Liver (tissue), 9 donors: ENCODE data around the gene LRRC38. TPM values are rescaled to one million over a fixed set of nuclear protein-coding genes. Genes with fewer than 3 reads are reported as not detected.

Experiments
- DNase-seq: peaks from one replicate; pipeline ENCODE4 v3.0.0-alpha.2; 2017; ENCODE audit warnings: low spot score
- H3K27ac ChIP-seq, 2 donors: one replicate each; pipeline ENCODE4 v1.7.0; 2013; ENCODE audit warnings: inconsistent platforms in 2 of 2, low read length in 2 of 2, control low read depth in 1 of 2, low read depth in 1 of 2, mild to moderate bottlenecking in 1 of 2
- H3K27me3 ChIP-seq, 4 donors: one replicate each; pipeline versions ENCODE4 v1.6.1 to v1.7.0; 2013; ENCODE audit warnings: low read length in 3 of 4, inconsistent platforms in 1 of 4, mild to moderate bottlenecking in 1 of 4, moderate library complexity in 1 of 4; ENCODE audit not compliant: control insufficient read depth in 4 of 4, insufficient read depth in 4 of 4
- H3K36me3 ChIP-seq, 4 donors: one replicate each; pipeline versions ENCODE4 v1.6.1 to v1.7.0; 2013; ENCODE audit warnings: low read length in 3 of 4, mild to moderate bottlenecking in 3 of 4, low read depth in 1 of 4, moderate library complexity in 1 of 4; ENCODE audit not compliant: control insufficient read depth in 4 of 4, insufficient read depth in 3 of 4
- H3K4me1 ChIP-seq, 4 donors: one replicate each; pipeline versions ENCODE4 v1.6.1 to v1.7.0; 2013; ENCODE audit warnings: low read length in 3 of 4, mild to moderate bottlenecking in 3 of 4, moderate library complexity in 1 of 4; ENCODE audit not compliant: control insufficient read depth in 4 of 4, insufficient read depth in 4 of 4
- H3K4me3 ChIP-seq, 3 donors: one replicate each; pipeline versions ENCODE4 v1.6.1 to v1.7.0; 2013; ENCODE audit warnings: low read length in 3 of 3, control low read depth in 1 of 3, low read depth in 1 of 3, mild to moderate bottlenecking in 1 of 3
- H3K9ac ChIP-seq, 2 donors: one replicate each; pipeline ENCODE4 v1.7.0; 2013; ENCODE audit warnings: low read length in 2 of 2, mild to moderate bottlenecking in 2 of 2, moderate library complexity in 2 of 2, control low read depth in 1 of 2, low read depth in 1 of 2
- H3K9me3 ChIP-seq, 4 donors: one replicate each; pipeline versions ENCODE4 v1.6.1 to v1.7.0; 2013; ENCODE audit warnings: low read length in 3 of 4; ENCODE audit not compliant: control insufficient read depth in 4 of 4
- CTCF ChIP-seq: fragments of 150-350 bp; IDR thresholded peaks from 2 replicates; pipeline ENCODE4 v1.5.1; 2017; ENCODE audit warnings: improper control_type of control experiment, low read depth, low read length; ENCODE audit not compliant: missing input control
- EGR1 ChIP-seq, 2 donors: IDR thresholded peaks; 2 replicates each; pipeline ENCODE4 v1.6.1; 2016 to 2018; ENCODE audit warnings: antibody characterized with exemption in 2 of 2, low read depth in 2 of 2
- FOXA1 ChIP-seq: IDR thresholded peaks from 2 replicates; pipeline ENCODE4 v1.6.1; 2016; ENCODE audit warnings: antibody characterized with exemption
- FOXA2 ChIP-seq: IDR thresholded peaks from 2 replicates; pipeline ENCODE4 v1.6.1; 2016; ENCODE audit warnings: antibody characterized with exemption
- GABPA ChIP-seq, 2 donors: IDR thresholded peaks in 1 of 2; conservative IDR thresholded peaks in 1 of 2; 2 replicates each; pipeline ENCODE4 v1.6.1; 2016; ENCODE audit warnings: antibody characterized with exemption in 2 of 2, mild to moderate bottlenecking in 1 of 2, moderate library complexity in 1 of 2
- HNF4A ChIP-seq, 2 donors: conservative IDR thresholded peaks; 2 replicates each; pipeline ENCODE4 v1.6.1; 2016; ENCODE audit warnings: antibody characterized with exemption in 2 of 2, mild to moderate bottlenecking in 2 of 2
- HNF4G ChIP-seq: IDR thresholded peaks from 2 replicates; pipeline ENCODE4 v1.6.1; 2016; ENCODE audit warnings: antibody characterized with exemption
- JUND ChIP-seq, 2 donors: IDR thresholded peaks; 2 replicates each; pipeline ENCODE4 v1.6.1; 2016; ENCODE audit warnings: antibody characterized with exemption in 2 of 2
- NR2F2 ChIP-seq: IDR thresholded peaks from 2 replicates; pipeline ENCODE4 v1.6.1; 2016; ENCODE audit warnings: antibody characterized with exemption
- RAD21 ChIP-seq, 2 donors: IDR thresholded peaks; 2 replicates each; pipeline ENCODE4 v1.6.1; 2016; ENCODE audit warnings: antibody characterized with exemption in 2 of 2, mild to moderate bottlenecking in 2 of 2
- RXRA ChIP-seq, 2 donors: IDR thresholded peaks; 2 replicates each; pipeline ENCODE4 v1.6.1; 2017 to 2018; ENCODE audit warnings: antibody characterized with exemption in 2 of 2, mild to moderate bottlenecking in 1 of 2
- SP1 ChIP-seq: IDR thresholded peaks from 2 replicates; pipeline ENCODE4 v1.6.1; 2018; ENCODE audit warnings: antibody characterized with exemption, mild to moderate bottlenecking
- TAF1 ChIP-seq: conservative IDR thresholded peaks from 2 replicates; pipeline ENCODE4 v1.6.1; 2016; ENCODE audit warnings: antibody characterized with exemption, mild to moderate bottlenecking
- YY1 ChIP-seq: IDR thresholded peaks from 2 replicates; pipeline ENCODE4 v1.6.1; 2016; ENCODE audit warnings: antibody characterized with exemption, mild to moderate bottlenecking
- ZBTB33 ChIP-seq: IDR thresholded peaks from 2 replicates; pipeline ENCODE4 v1.6.1; 2016; ENCODE audit warnings: antibody characterized with exemption
- WGBS: extraction: QIAGEN DNeasy Blood & Tissue Kit; methylation state at CpG from one replicate; pipeline ENCODE4 v1.1.7; 2013; 5-methylcytosine and 5-hydroxymethylcytosine counted together
- polyA plus RNA-seq, 2 donors: library from polyadenylated mRNA; stranded (reverse) in 1 of 2; unstranded in 1 of 2; fragments of 200-250 nt in 1 of 2; fragments of >200 nt in 1 of 2; fragmentation: Nextera tagmentation in 1 of 2; extraction: Ambion mirVana in 1 of 2; gene quantifications; one replicate each; pipeline versions ENCODE4 v1.2.1 to v1.2.3, GENCODE V29; 2013 to 2015
- total RNA-seq, 2 donors: library from RNA; depleted of rRNA; stranded (reverse); fragments of >200 nt; gene quantifications; one replicate each; pipeline ENCODE4 v1.2.3, GENCODE V29; 2014
- TF ChIP-seq, protein P1 (sequence below): IDR thresholded peaks from 2 replicates; pipeline ENCODE4 v1.6.1; 2016; ENCODE audit warnings: antibody characterized with exemption
- TF ChIP-seq, protein P2 (sequence below): IDR thresholded peaks from 2 replicates; pipeline ENCODE4 v1.6.1; 2016; ENCODE audit warnings: antibody characterized with exemption, mild to moderate bottlenecking
- donor health status: healthy.
- donor health status: healthy.
- donor health status: healthy.
- donor health status: healthy.
- donor health status: healthy.

LRRC38 gene
- total and polyA plus RNA-seq, 4 donors = not detected

GRCh38 chr1:13556224-13556764, 42.5 kb upstream of the LRRC38 start:
- Histone ChIP-seq H3K9ac (no peak overlapping the region), H3K9me3 (no peaks in the 10 kb centered on the region), H3K36me3 (no peaks in the 10 kb centered on the region), H3K4me1 (no peaks in the 10 kb centered on the region), H3K27ac (no peak overlapping the region), H3K27me3 (peaks cover 0 to 2% (median 0%) of the 10 kb centered on the region in 4 donors), H3K4me3 (no peak overlapping the region)
- no peak for TF ChIP-seq JUND (IDR thresholded peaks at IDR 0.05)
- no peak for TF ChIP-seq SP1
- TF ChIP-seq EGR1 (IDR thresholded peaks at IDR 0.05; ENCODE audit: low read depth in 2 of 2) = no peak
- no peak for TF ChIP-seq ZBTB33
- TF ChIP-seq RAD21 (IDR thresholded peaks at IDR 0.05) = no peak
- TF ChIP-seq, protein P1, sequence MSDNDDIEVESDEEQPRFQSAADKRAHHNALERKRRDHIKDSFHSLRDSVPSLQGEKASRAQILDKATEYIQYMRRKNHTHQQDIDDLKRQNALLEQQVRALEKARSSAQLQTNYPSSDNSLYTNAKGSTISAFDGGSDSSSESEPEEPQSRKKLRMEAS = no peak
- TF ChIP-seq CTCF = no peak
- TF ChIP-seq, protein P2, sequence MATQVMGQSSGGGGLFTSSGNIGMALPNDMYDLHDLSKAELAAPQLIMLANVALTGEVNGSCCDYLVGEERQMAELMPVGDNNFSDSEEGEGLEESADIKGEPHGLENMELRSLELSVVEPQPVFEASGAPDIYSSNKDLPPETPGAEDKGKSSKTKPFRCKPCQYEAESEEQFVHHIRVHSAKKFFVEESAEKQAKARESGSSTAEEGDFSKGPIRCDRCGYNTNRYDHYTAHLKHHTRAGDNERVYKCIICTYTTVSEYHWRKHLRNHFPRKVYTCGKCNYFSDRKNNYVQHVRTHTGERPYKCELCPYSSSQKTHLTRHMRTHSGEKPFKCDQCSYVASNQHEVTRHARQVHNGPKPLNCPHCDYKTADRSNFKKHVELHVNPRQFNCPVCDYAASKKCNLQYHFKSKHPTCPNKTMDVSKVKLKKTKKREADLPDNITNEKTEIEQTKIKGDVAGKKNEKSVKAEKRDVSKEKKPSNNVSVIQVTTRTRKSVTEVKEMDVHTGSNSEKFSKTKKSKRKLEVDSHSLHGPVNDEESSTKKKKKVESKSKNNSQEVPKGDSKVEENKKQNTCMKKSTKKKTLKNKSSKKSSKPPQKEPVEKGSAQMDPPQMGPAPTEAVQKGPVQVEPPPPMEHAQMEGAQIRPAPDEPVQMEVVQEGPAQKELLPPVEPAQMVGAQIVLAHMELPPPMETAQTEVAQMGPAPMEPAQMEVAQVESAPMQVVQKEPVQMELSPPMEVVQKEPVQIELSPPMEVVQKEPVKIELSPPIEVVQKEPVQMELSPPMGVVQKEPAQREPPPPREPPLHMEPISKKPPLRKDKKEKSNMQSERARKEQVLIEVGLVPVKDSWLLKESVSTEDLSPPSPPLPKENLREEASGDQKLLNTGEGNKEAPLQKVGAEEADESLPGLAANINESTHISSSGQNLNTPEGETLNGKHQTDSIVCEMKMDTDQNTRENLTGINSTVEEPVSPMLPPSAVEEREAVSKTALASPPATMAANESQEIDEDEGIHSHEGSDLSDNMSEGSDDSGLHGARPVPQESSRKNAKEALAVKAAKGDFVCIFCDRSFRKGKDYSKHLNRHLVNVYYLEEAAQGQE = no peak
- no peak for TF ChIP-seq FOXA2
- no peak for TF ChIP-seq FOXA1
- TF ChIP-seq HNF4A (conservative IDR thresholded peaks at IDR 0.05) = no peak
- TF ChIP-seq YY1 = no peak
- TF ChIP-seq NR2F2 = no peak
- DNase-seq = no peak
- WGBS = 67% methylated on average over 6 of the region's 6 CpGs

DNA sequence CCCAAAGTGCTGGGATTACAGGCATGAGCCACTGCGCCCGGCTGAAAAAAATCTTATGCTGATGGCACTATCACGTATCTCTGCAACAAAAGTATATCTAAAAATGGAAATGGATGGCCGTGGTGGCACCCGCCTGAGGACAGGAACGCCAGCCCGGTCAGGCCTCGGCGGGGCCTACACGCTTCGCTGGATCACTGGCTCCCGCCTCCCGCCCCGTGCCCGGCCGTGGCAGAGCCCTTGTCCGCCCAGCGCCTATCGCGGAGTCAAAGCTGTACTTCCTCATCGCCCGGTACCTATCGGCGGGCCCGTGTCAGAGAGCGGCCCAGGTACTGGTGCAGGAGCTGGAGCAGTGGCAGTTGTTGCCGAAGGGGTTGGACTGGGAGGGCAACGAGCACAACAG, 41.0 kb upstream of the LRRC38 start:
- H3K4me1 ChIP-seq = no peaks in the 10 kb centered on the region
- TF ChIP-seq RAD21 (IDR thresholded peaks at IDR 0.05) = no peak
- TF ChIP-seq YY1 = no peak
- no peak for TF ChIP-seq CTCF
- no peak for TF ChIP-seq HNF4G
- no peak for TF ChIP-seq EGR1 (IDR thresholded peaks at IDR 0.05; ENCODE audit: low read depth in 2 of 2)
- no peak for TF ChIP-seq TAF1
- TF ChIP-seq HNF4A (conservative IDR thresholded peaks at IDR 0.05) = no peak
- no peak for TF ChIP-seq FOXA2
- TF ChIP-seq FOXA1 = no peak
- TF ChIP-seq ZBTB33 = no peak
- TF ChIP-seq NR2F2 = no peak
- no peak for TF ChIP-seq GABPA (IDR thresholded peaks at IDR 0.05 in 1 of 2, conservative IDR thresholded peaks at IDR 0.05 in 1 of 2)
- TF ChIP-seq, protein P1 = no peak
- no peak for TF ChIP-seq RXRA (IDR thresholded peaks at IDR 0.05)
- no peaks in the 10 kb centered on the region for H3K36me3 ChIP-seq
- H3K9me3 ChIP-seq = no peaks in the 10 kb centered on the region
- H3K9ac ChIP-seq = no peak overlapping the region
- H3K27ac ChIP-seq = no peak overlapping the region
- H3K27me3 ChIP-seq = peaks cover 0 to 2% (median 0%) of the 10 kb centered on the region in 4 donors
- WGBS = 95% methylated on average over 28 of the region's 28 CpGs
- DNase-seq = no peak
- no peak overlapping the region for H3K4me3 ChIP-seq
